GM21737 (cell line): ENCODE measurements around the gene NLN.
"Not testable (repeated sequence)": the region's sequence is repeated elsewhere in the genome, so short reads cannot be mapped to it uniquely, and the experiment has no call there.

Experiments
- ATAC-seq: cut with Tn5 transposase; IDR thresholded peaks from one replicate; pipeline ENCODE4 v1.9.1; 2021; ENCODE audit warnings: mild to moderate bottlenecking, moderate library complexity; ENCODE audit not compliant: unreplicated experiment

NLN gene

DNA sequence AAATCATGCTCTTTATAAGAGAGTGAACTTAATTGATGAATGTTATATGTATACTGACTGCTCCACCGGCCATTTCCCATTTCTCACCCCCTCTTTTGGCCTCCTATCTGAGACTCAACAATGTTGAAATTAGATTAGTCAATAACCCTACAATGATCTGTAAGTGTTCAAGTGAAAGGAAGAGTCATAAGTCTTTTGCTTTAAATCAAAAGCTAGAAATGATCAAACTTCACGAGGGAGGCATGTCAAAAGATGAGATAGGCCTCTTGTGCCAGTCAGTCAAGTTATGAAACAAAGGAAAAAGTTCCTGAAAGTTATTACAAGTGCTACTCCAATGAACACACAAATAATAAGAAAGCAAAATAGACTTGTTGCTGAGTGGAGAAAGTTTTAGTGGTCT lies 83.1 kb downstream of the NLN start:
- ATAC-seq = no peak

GRCh38 chr5:65807494-65807893 lies 85.5 kb downstream of the NLN start:
- not testable (repeated sequence) for ATAC-seq

- ATAC-seq = no peak
Observed at GRCh38 chr5:65808251-65808741, 86.3 kb downstream of the NLN start.

DNA sequence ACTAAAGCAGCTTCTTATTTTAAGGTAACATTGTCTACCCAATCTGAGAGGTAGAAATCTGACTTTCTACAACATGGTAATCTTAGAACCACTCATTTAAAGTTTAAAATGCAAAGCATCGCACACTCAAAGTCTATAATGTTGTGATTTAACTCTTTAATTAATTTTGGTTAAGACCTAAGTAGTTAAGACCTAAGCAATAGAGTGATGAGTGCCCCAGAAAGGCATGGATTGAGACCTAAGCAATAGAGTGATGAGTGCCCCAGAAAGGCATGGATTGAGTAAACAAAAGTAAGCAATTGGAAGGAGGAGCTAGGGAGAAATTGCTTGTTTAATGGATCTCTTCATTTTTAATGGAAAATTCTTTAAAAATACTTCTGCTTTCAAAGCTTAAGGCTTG lies 86.8 kb downstream of the NLN start:
- no peak for ATAC-seq

DNA sequence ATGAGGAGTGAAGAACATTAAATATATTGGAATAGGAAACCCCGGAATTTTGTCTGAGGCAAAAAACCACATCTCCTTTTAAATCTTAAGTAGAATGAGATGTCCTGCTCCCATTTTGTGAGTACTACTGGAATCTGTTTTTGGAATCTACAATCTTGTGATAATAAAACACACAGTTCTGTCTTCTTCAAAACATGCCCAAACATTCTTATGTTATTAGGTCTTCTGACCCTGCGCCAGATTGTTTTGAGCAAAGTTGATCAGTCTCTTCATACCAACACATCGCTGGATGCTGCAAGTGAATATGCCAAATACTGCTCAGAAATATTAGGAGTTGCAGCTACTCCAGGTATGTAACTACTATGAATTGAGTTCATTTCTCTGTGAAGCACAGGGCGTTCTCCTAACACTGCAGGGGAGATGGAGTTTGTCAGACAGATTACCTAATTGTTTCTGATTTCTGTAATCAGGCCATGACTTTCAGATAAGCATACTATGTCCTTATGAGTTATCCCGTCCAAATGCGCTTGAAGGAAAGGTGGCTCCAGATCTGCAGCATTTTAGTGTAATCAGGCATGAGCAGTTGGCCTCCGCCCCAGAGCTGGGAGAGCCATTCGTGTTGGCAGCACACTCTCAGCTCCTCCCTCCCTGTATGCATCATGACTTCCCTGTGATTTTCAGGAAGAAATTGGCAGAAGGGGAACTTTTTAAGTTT lies 88.0 kb downstream of the NLN start:
- no peak for ATAC-seq

- ATAC-seq = no peak
Observed at GRCh38 chr5:65811004-65811403, 89.0 kb downstream of the NLN start.

DNA sequence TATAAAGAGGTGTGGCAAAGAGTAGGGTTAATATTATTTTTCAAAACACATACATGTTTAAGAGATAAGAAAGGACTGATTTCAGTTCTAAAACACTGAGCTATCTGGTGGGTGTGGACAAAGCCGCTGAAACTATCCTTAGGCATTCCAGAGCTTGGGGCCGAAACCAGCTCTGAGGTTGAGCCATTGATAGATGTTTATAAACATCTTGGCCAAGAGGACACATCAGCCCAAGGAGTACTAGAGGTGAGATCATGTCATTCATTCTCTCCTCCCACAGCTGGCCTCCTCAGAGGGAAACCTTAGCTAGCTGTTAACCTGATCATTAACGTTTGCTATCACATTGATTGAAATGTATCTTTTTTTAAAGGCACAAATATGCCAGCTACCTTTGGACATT lies 89.9 kb downstream of the NLN start:
- no peak for ATAC-seq

DNA sequence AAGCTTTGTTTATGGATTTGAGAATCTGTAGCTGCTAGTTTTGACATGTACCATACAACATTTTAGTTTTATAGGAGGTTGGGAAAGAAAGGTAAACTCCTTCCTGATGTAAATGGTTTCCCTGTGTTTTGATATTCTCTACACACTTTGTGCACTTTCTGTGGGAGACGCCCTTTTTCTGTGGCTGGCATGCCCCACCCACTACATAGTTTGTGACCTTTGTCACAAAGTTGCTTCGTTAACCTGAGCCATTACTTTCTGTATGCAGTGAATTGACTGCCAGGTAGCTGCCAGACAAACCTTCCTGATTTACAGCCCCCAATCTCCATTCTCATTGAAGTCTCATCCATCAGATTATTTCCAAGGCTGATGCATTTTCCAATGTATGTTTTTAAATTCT lies 90.6 kb downstream of the NLN start:
- no peak for ATAC-seq

GRCh38 chr5:65813174-65813573 lies 91.2 kb downstream of the NLN start:
- ATAC-seq = no peak

- no peak for ATAC-seq
Observed at GRCh38 chr5:65815161-65815560, 93.2 kb downstream of the NLN start.

- no peak for ATAC-seq
Observed at GRCh38 chr5:65816729-65817128, 94.7 kb downstream of the NLN start.

- ATAC-seq = no peak
Observed at GRCh38 chr5:65817931-65818330, 95.9 kb downstream of the NLN start.

DNA sequence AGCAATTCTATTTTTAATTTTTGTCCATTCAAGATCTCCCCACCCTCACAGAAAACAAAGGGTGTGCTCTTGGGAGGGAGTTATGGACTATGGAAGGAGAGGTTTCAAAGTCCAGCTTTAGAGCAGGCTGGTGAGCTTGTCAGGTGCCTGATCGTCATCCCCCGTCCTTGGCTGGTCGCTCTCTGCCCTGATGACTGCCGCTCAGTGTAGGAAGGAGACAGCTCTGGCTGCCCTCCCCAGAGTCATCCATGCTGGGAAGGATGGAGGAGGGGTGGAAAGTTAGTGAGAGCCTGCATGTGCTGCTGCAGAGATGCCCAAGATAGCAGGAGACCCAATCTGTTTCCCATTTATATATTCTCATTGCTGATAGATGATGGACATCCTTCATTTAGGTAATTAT lies 96.6 kb downstream of the NLN start:
- no peak for ATAC-seq

GRCh38 chr5:65819215-65819904 lies 97.4 kb downstream of the NLN start:
- no peak for ATAC-seq

GRCh38 chr5:65819905-65820240 lies 97.9 kb downstream of the NLN start:
- ATAC-seq = no peak

GRCh38 chr5:65820373-65820772 lies 98.4 kb downstream of the NLN start:
- no peak for ATAC-seq

DNA sequence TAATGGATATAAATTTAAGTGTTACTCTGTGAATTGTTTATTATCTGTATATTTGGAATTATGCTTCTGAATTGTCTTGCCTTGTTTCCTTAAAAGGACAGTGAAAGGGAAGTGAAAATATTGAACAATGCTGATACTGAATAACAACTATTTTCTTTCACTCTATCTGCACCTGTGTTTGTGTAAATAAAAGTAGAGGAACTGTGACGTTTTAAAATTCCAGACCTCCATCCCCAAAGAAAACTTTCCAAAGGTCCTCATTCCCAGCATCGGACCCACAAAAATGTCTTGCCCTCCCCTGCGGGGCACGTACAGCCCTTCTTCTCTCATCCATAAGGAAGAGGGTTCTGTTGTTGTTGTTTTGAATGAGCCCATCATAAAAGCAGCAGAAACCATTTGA lies 100.0 kb downstream of the NLN start:
- no peak for ATAC-seq

- ATAC-seq = no peak
Observed at GRCh38 chr5:65822710-65823109, 100.7 kb downstream of the NLN start.

- no peak for ATAC-seq
Observed at GRCh38 chr5:65823204-65823603, 101.2 kb downstream of the NLN start.

GRCh38 chr5:65823845-65824445 lies 101.9 kb downstream of the NLN start:
- no peak for ATAC-seq

DNA sequence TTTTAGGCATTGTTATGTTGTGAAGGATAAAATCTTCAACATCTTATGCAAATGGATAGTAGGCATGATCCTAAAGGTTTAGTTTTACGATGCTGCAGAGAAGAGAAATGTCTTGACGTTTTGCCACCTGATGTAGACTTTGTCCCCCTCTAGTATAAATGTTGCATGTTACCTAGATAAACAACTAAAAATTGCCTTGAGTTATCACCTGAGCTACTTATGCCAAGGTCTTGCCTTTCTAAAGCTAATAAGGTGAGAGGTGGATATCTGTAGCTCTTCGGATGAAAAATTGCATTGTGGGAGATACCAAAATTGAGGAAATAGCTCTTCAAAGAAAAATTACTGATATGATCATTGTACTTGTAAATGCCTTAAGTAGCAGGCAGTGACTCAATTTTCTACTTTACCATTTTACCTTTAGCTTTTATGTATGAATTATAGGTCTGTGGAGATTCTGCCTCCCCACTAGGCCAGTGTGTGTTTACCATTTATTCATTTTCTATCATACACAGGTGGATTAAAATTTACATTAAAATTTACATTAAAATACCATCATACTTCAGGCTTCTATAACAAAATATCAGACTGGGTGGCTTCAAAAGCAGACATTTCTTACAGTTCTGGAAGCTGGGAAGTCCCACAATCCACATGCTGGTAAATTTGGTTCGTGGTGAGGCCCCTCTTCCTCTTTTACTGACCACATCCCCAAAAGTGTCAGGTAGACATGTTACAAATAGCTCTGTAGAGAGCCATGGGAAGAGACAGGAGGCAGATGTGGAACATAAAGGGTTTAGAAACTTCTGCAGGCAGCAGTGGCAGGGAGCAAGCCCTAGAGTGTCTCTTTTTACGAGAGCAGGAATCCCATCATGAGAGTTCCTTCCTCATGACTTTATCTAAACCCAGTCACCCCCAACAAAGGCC lies 103.7 kb downstream of the NLN start:
- peak; percentile 54 for ATAC-seq
